ENCODE results near the gene MINDY4.
A peak's percentile ranks its signal among the peaks of the same experiment; 100 is the strongest.

The MINDY4 gene

DNA sequence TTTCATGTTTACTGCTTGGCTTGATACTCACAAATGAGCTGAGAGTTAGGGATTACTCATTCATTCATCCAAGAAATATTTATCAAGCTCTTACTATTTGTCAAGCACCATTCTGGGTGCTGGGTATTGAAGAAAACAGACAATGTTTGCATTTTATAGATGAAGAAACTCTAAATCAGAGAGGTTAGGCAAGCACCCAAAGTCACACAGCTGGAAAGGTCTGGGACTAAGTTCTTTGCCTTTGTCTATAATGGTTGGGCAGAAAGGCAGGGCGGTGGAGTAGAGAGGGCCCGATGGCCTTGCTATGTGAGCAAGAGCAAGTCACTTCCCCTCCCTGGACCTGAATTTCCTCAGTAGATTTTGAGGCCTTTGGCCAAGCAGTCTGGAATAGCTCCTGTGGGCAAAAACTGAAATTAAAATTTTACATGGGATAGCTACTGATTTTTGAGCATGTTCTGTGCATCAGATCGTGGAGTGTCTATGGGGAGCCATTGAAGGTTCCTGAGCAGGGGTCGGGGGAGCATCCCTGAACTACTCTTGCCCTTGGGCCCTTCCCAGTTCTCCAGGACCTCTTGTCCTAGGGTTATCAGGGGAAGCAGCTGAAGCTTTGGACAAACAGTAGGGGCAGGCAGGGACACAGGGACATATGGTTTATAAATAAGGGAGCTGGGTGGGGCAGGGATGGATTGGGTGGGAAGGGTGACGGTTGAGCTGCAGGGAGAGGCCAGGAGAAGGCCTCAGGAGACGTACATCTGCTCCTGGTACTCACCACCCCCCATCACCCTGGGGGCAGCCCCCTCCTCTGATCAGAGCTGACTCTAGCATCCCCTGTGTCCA, 163.7 kb downstream of the MINDY4 start:
- no peak for DNase-seq

DNA sequence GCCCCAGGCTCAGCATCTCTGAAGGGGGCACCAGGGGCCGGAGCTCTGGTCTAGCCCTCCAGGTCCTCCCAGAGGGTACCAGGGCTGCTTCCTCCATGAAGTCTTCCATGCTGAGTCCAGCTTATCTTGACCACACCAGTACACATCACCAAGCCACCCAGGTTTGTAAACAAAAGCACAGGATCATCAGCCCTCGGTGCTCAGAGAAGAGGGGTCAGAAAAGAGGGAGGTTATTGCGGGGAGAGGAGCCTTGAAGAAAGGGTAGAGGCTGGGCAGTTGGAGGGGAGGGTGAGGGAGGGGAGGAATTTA, 164.3 kb downstream of the MINDY4 start:
- no peak for DNase-seq

DNA sequence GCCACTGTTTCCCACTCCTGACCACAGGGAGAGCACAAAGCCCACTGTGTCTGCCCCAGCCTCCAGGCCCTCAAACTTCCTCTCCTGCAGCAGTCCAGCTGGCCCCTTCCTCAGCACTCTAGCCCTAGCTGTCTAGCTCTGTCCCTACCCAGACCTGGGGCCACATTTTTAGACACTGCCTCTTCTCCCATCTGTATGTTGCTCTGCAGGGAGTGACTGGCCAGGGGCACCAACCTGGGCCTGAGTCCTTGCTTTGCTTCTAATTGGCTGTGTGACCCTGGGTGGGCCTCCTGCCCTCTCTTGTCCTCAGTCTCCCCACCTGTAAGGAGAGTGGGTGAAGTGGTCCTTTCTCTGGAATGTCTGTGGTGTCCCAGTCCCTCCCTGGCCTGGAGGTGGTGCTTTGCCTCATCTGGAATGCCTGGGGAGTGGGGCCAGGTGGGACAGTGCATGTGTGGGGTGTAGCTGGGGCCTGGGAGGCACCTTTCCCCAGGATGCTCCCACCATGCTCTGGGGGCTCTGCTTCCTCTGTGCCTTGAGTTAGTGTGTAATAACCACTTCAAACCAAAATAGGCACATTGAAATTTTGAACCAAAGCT, 165.5 kb downstream of the MINDY4 start:
- DNase-seq, result no peak

DNA sequence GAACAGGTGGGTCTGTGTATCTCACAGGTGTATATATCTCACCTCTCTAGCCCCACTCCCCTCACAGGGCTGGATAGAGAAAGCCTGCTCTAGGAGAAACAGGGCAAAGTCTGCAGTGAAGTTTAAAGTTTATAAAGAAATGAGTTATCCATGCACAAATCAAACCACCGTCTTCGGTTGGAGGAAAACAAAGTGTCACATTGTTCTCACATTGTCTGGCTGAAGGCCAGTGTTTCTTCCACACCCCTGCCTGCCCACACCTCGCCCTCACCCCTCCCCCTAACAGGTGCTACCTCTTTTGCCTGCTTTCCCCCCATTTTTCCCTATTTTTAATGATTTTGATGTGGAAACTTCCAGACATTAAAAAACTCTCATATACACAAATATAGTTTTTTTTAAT, 166.2 kb downstream of the MINDY4 start:
- DNase-seq, result peak; percentile 23

DNA sequence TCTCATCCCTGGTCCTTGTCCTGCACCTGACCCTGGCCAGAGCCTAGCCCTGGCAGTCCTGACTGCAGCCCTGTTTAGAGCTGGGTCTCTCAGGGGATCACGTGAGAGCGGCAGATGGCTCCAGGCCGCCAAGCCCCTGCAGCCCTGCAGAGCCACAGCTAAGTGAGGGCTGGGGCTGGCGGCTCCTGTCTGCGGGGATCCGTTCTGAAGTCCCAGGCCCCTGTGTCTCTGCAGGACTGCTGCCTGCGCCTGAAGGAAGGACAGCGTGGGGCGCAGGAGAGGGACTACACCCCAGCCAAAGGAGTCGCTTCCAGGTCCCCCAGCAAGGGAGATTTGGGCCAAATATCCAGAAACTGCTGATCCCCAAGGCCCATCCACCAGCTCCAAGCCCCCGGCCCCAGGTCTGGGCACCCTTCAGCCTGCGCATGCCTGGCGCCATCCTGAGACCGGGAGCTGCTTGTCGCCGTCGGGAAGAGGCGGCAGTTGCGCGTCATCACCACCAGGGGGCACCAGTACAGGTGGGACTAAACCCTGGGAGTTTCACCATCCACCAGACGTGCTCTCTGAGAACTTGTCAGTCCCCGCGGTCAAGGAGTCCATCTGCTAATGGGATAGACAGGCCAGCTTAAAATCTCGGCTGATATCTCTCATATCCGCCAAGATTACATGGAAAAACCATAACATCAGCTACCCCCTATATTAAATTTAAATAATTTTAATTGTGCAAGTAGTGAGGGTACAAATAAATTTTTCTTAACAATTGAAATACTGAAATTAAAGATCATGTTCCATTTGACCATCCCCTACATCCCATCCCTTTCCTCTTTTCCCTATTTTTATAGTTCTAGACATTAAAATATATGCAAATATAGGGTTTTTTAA, 167.5 kb downstream of the MINDY4 start:
- DNase-seq, result peak; percentile 90

DNA sequence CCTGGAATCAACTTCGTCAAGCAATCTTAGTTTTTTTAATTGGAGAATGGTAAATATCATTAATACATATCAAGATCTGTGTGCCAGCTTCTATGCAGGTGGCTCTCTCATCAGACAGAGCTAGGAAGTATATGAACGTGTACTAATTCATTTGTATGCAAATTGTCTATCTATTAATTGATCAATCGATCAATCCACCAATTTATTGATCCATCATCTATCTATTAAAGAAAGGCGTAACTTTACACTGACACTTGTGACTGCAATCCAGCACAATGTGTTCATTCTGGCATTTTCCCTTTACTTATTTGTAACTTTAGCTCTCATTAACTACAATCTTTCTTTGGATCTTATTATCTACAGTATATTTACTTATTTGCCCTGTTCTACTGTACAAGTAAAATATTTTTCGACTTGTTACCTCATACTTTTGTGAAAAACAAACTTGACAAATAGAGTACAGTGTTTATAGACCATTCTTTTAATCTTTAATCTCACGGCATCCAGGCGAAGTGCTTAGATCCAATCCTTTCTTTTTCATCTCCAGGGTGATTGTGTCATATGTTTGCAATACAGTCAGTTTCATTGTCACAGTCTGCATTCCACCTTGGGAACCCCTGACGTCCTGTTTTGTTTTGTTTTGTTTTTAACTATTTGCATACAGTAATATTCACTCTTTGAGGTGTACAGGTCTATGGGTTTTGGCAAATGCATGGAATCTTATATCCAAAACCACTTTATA, 170.5 kb downstream of the MINDY4 start:
- peak; percentile 54 for DNase-seq
